ENCODE results near the gene ATG4D.

The ATG4D gene

GRCh38 chr19:10543420-10544241 is at the start of gene ATG4D:
Gene ATG4D (plus strand): TSS chr19:10543904. CDS start chr19:10544091, 187 bp downstream.
- Histone ChIP-seq H3K27me3 (ENCODE audit: insufficient read depth, low read length) (no peaks in the 10 kb centered on the region), H3K4me3 (ENCODE audit: low read length) (peak within 1 kb of the TSS; percentile 99), H3K9me3 (ENCODE audit: low read length) (no peaks in the 10 kb centered on the region), H2AFZ (ENCODE audit: low read depth, low read length) (peak within 1 kb of the TSS; percentile 85), H3K36me3 (ENCODE audit: insufficient read depth, low read length) (peaks cover 18% of the 10 kb centered on the region), H3K4me1 (ENCODE audit: insufficient read depth, low read length) (peaks cover 10% of the 10 kb centered on the region)

- Histone ChIP-seq H3K27me3 (ENCODE audit: insufficient read depth, low read length) (no peaks in the 10 kb centered on the region), H3K9me3 (ENCODE audit: low read length) (peaks cover 2% of the 10 kb centered on the region), H2AFZ (ENCODE audit: low read depth, low read length) (no peak overlapping the region), H3K4me1 (ENCODE audit: insufficient read depth, low read length) (peaks cover 7% of the 10 kb centered on the region), H3K4me3 (ENCODE audit: low read length) (no peak overlapping the region), H3K36me3 (ENCODE audit: insufficient read depth, low read length) (peaks cover 43% of the 10 kb centered on the region)
Observed at GRCh38 chr19:10497371-10497770, 46.3 kb upstream of the ATG4D start.

DNA sequence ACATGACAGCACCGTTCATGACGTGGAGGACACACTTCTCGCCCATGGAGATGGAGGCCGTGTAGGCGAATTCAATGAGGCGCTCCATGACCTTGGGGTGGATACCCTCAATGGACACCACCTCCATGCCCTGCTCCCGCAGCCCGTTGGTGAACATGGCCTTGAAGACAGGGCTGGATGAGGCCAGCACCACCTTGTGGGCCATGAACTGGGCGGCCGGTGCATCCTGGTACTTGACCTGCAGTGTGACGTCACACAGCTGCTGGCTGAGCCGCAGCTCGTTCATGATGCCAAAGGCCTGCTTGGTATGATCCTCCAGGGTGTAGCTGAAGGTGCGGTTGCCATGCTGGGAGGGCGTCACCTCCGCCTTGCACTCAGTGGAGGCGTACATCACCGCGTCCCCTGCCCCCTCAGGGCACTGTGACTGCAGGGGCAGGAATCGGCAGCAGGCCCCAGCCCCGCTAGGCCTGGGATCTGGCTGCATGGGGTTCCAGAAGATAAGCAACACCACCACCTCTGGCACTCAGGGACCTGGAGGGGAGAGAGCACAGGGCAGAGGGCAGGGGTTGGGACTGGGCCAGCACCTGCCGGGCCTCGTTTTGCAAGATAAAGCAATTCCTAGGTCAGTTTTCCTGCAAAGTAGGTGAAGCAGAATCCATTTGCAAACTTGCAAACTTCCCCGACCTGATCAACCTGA is 44.0 kb upstream of the ATG4D start:
- no peak overlapping the region for H3K4me3 ChIP-seq (ENCODE audit: low read length)
- no peak overlapping the region for H2AFZ ChIP-seq (ENCODE audit: low read depth, low read length)
- peaks cover 37% of the 10 kb centered on the region for H3K36me3 ChIP-seq (ENCODE audit: insufficient read depth, low read length)
- H3K9me3 ChIP-seq (ENCODE audit: low read length) = no peaks in the 10 kb centered on the region
- peaks cover 7% of the 10 kb centered on the region for H3K4me1 ChIP-seq (ENCODE audit: insufficient read depth, low read length)
- no peaks in the 10 kb centered on the region for H3K27me3 ChIP-seq (ENCODE audit: insufficient read depth, low read length)

DNA sequence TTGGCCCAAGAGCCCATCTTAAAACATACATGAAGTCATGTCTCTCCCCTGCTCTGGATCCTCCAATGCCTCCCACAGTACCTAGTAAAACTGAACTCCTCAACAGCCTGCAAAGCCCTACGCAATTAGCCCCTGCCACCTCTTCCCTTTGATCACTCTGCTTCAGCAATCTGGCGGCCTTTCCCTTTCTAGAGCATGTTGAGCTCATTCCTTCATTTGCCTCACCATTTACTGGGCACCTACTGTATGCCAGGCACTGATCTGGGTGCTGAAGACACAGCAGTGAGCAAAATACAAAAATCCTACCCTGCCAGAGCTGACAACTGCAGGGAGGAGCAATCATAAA is 43.5 kb upstream of the ATG4D start:
- H3K36me3 ChIP-seq (ENCODE audit: insufficient read depth, low read length) = peaks cover 34% of the 10 kb centered on the region
- no peaks in the 10 kb centered on the region for H3K27me3 ChIP-seq (ENCODE audit: insufficient read depth, low read length)
- peaks cover 7% of the 10 kb centered on the region for H3K4me1 ChIP-seq (ENCODE audit: insufficient read depth, low read length)
- no peaks in the 10 kb centered on the region for H3K9me3 ChIP-seq (ENCODE audit: low read length)
- no peak overlapping the region for H2AFZ ChIP-seq (ENCODE audit: low read depth, low read length)
- H3K4me3 ChIP-seq (ENCODE audit: low read length) = no peak overlapping the region

- peak overlapping the region; percentile 91 for H2AFZ ChIP-seq (ENCODE audit: low read depth, low read length)
- H3K27me3 ChIP-seq (ENCODE audit: insufficient read depth, low read length) = no peaks in the 10 kb centered on the region
- peak overlapping the region; percentile 90 for H3K4me3 ChIP-seq (ENCODE audit: low read length)
- H3K9me3 ChIP-seq (ENCODE audit: low read length) = no peaks in the 10 kb centered on the region
- H3K4me1 ChIP-seq (ENCODE audit: insufficient read depth, low read length) = peaks cover 7% of the 10 kb centered on the region
- H3K36me3 ChIP-seq (ENCODE audit: insufficient read depth, low read length) = peaks cover 23% of the 10 kb centered on the region
Observed at GRCh38 chr19:10501971-10502523, 41.7 kb upstream of the ATG4D start.

DNA sequence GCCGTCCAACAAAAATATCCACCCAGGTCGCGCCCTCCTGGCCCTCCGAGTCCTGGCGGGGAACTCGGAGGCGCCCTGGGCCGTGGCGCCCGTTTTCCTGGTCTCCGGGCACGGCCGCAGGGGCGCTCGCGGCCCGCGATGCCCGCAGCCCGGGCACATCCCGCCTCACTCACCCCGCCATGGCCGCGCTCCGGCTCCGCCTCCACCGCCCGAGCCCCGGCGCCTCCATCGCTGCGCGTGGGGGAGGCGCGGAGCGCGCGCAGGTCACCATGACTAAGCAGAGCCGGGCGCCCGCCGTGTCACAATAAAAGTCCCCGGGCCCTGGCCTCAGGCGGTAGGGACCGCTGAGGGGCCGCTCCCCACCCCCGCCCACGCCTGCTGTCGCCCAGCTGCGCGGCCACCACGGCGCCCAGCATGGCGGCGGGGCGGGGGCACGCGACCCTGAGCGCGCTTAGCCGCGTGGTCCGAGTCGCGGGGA is 41.1 kb upstream of the ATG4D start:
- Histone ChIP-seq H3K4me3 (ENCODE audit: low read length) (peak overlapping the region; percentile 90), H2AFZ (ENCODE audit: low read depth, low read length) (peak overlapping the region; percentile 91), H3K36me3 (ENCODE audit: insufficient read depth, low read length) (peaks cover 17% of the 10 kb centered on the region), H3K4me1 (ENCODE audit: insufficient read depth, low read length) (peaks cover 7% of the 10 kb centered on the region), H3K27me3 (ENCODE audit: insufficient read depth, low read length) (no peaks in the 10 kb centered on the region), H3K9me3 (ENCODE audit: low read length) (no peaks in the 10 kb centered on the region)

DNA sequence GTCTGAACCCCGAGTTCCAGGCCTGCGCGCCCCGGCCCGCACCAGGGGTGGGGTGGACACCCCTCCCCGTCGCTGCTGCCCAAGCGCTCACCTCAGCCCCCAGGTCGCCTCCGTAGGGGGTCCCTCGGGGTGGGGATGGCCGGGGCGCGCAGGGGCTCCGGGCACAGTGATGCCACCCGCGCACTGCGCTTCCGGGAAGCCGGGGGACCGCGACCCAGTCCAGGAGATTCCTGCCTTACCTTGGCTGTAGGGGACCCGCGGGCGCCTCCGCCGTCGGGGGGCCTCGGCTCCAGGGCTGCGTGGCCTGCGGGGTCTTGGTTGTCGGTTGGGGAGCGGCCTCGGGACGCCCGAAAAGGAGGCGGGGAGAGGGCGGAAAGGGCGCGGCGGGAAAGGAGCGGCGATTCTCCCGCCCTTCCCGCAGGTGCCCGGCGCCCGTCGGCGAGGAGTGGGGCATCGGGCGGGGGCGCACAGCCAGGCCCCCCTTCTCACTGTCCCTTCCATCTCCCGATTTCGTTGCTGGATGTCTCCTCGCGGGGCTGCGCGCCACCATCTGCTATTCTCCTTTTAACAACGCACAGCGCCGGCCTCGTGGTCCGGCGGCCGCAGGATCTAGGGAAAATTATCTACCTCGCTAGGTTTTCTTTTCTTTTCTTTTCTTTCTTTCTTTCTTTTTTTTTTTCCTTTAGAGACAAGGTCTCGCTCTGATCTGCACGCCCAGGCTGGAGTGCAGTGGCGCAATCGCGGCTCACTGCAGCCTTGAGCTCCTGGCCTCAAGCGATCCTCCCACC is 40.5 kb upstream of the ATG4D start, which contains the start of gene KEAP1:
Gene KEAP1, minus strand, starts transcription at position 355 of the 788 bp plus-strand sequence. CDS start 3,323 bp downstream, outside the sequence.
- Histone ChIP-seq H3K4me1 (ENCODE audit: insufficient read depth, low read length) (peaks cover 7% of the 10 kb centered on the region), H2AFZ (ENCODE audit: low read depth, low read length) (peak within 1 kb of the TSS; percentile 91), H3K9me3 (ENCODE audit: low read length) (no peaks in the 10 kb centered on the region), H3K4me3 (ENCODE audit: low read length) (peak within 1 kb of the TSS; percentile 90), H3K27me3 (ENCODE audit: insufficient read depth, low read length) (no peaks in the 10 kb centered on the region), H3K36me3 (ENCODE audit: insufficient read depth, low read length) (peaks cover 16% of the 10 kb centered on the region)

DNA sequence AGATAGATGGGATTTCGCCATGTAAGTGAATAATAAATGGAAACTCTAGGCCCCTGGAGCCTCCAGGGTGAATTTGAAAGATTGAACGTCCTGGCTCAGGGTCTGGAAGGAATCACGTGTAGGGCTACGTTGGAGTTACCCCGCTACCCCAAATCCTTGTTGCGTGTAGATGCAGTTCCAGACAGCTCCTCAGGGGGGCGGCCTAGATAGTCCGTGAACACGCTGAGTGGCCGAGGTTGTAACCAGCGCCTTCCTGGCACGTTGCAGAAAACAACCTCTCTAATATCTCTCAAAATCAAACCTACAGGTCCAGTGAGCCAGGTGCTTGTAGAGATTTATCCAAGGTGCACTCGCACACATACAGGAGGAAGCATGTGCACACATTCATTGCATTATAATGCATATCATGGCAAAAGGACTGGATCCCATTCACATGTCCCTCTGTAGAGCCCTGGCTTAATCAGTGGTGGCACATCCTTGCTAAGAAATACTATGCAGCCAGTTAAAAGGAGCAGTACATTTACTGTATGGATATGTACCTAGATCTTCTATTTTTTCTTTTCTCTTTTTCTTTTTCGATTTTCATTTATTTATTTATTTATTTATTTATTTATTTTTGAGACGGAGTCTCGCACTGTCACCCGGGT is 38.0 kb upstream of the ATG4D start:
- Histone ChIP-seq H3K36me3 (ENCODE audit: insufficient read depth, low read length) (no peaks in the 10 kb centered on the region), H3K9me3 (ENCODE audit: low read length) (no peaks in the 10 kb centered on the region), H3K27me3 (ENCODE audit: insufficient read depth, low read length) (peaks cover 3% of the 10 kb centered on the region), H3K4me1 (ENCODE audit: insufficient read depth, low read length) (peaks cover 7% of the 10 kb centered on the region), H2AFZ (ENCODE audit: low read depth, low read length) (no peak overlapping the region), H3K4me3 (ENCODE audit: low read length) (no peak overlapping the region)

- no peaks in the 10 kb centered on the region for H3K36me3 ChIP-seq (ENCODE audit: insufficient read depth, low read length)
- no peaks in the 10 kb centered on the region for H3K9me3 ChIP-seq (ENCODE audit: low read length)
- H3K4me3 ChIP-seq (ENCODE audit: low read length) = no peak overlapping the region
- no peaks in the 10 kb centered on the region for H3K4me1 ChIP-seq (ENCODE audit: insufficient read depth, low read length)
- peaks cover 10% of the 10 kb centered on the region for H3K27me3 ChIP-seq (ENCODE audit: insufficient read depth, low read length)
- H2AFZ ChIP-seq (ENCODE audit: low read depth, low read length) = no peak overlapping the region
Observed at GRCh38 chr19:10508036-10508435, 35.7 kb upstream of the ATG4D start.

DNA sequence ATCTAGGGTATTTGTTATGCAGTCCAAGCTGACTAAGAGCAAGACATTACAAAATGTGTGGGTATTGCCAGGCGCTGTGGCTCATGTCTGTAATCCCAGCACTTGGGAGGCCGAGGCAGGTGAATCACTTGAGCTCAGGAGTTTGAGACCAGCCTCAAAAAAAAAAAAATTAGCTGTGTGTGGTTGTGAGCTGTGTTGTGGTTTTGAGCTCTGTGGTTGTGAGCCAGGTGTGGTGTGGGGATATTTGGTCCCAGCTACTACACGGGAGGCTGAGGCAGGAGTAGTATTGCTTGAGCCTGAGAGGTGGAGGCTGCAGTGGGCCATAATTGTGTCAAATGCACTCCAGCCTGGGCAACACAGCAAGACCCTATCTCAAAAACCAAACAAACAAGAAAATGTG is 35.0 kb upstream of the ATG4D start:
- no peaks in the 10 kb centered on the region for H3K4me1 ChIP-seq (ENCODE audit: insufficient read depth, low read length)
- no peaks in the 10 kb centered on the region for H3K9me3 ChIP-seq (ENCODE audit: low read length)
- no peak overlapping the region for H2AFZ ChIP-seq (ENCODE audit: low read depth, low read length)
- H3K4me3 ChIP-seq (ENCODE audit: low read length) = no peak overlapping the region
- peaks cover 17% of the 10 kb centered on the region for H3K27me3 ChIP-seq (ENCODE audit: insufficient read depth, low read length)
- H3K36me3 ChIP-seq (ENCODE audit: insufficient read depth, low read length) = no peaks in the 10 kb centered on the region

GRCh38 chr19:10510301-10510802 is 33.4 kb upstream of the ATG4D start:
- Histone ChIP-seq H3K4me1 (ENCODE audit: insufficient read depth, low read length) (no peaks in the 10 kb centered on the region), H3K27me3 (ENCODE audit: insufficient read depth, low read length) (peaks cover 33% of the 10 kb centered on the region), H3K36me3 (ENCODE audit: insufficient read depth, low read length) (no peaks in the 10 kb centered on the region), H3K9me3 (ENCODE audit: low read length) (no peaks in the 10 kb centered on the region), H3K4me3 (ENCODE audit: low read length) (no peak overlapping the region), H2AFZ (ENCODE audit: low read depth, low read length) (no peak overlapping the region)

- no peaks in the 10 kb centered on the region for H3K36me3 ChIP-seq (ENCODE audit: insufficient read depth, low read length)
- H3K27me3 ChIP-seq (ENCODE audit: insufficient read depth, low read length) = peaks cover 61% of the 10 kb centered on the region
- no peak overlapping the region for H2AFZ ChIP-seq (ENCODE audit: low read depth, low read length)
- H3K4me3 ChIP-seq (ENCODE audit: low read length) = no peak overlapping the region
- peaks cover 6% of the 10 kb centered on the region for H3K4me1 ChIP-seq (ENCODE audit: insufficient read depth, low read length)
- H3K9me3 ChIP-seq (ENCODE audit: low read length) = no peaks in the 10 kb centered on the region
Observed at GRCh38 chr19:10513223-10513622, 30.5 kb upstream of the ATG4D start.
